NCI-H526 treated with DMSO at 0.1 percent for 48 hours (cell line): ENCODE results near the gene PTGIR.
A peak's percentile ranks its signal among the peaks of the same experiment; 100 is the strongest.

Experiments used
- DNase-seq: peaks from one replicate; lab custom pipeline; 2025; lab: John Stamatoyannopoulos, UW

The PTGIR gene, protein sequence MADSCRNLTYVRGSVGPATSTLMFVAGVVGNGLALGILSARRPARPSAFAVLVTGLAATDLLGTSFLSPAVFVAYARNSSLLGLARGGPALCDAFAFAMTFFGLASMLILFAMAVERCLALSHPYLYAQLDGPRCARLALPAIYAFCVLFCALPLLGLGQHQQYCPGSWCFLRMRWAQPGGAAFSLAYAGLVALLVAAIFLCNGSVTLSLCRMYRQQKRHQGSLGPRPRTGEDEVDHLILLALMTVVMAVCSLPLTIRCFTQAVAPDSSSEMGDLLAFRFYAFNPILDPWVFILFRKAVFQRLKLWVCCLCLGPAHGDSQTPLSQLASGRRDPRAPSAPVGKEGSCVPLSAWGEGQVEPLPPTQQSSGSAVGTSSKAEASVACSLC

DNA sequence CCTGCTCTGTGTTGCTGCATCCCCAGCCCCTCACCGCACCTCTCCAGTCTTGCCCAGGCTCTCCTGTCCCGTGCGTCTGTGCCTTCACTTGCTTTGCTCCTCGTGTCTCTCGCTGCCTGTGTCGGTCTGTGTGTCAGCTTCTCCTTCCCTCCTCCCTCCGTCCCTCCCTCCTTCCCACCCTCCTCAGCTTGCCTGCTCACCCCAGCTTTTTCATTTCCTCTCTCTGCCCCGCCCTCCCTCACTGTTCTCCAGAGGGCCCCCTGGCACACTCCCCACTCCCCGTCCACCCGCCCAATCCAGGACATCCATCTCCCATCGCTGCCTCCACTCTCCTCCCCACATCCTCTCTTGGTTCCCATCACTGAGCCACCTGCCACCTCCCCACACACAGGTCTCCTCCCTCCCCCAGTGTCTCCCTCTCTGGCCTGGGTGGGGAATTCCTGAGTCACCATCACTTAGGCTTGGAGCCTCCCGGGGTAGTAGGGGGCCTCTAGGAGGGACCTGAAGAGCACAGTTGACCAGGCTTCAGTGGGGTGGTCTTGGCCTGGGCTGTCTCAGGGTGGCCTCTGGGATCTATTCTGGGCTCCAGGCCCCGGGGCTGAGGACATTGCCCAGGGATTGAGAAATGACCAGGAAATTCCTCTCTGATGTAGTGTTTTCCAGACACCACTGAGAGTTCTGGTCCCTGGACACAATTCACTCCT lies at the start of gene PTGIR:
Gene PTGIR, minus strand, starts transcription at position 132 of the 704 bp plus-strand sequence. CDS start 864 bp downstream, outside the sequence.
- DNase-seq: no peak

DNA sequence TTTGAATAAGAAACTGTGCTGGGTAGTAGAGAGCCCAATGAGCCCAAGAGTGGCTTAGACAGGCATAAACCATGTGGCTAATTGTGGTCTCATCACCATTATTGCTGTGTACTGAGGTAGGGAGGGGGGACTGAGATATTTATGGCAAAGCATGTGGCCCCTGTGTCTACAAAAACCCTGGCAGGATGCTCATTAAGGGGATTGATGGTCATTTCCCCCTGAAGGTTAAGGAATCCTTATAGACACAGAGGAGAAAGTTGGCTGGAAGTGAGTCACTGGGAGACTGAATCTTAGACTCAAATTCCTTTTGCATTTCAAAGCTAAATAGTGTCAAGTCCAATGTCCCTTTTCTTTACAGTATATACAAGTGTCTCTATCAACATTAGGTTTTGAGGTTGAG lies 45.9 kb upstream of the PTGIR start:
- no peak for DNase-seq

DNA sequence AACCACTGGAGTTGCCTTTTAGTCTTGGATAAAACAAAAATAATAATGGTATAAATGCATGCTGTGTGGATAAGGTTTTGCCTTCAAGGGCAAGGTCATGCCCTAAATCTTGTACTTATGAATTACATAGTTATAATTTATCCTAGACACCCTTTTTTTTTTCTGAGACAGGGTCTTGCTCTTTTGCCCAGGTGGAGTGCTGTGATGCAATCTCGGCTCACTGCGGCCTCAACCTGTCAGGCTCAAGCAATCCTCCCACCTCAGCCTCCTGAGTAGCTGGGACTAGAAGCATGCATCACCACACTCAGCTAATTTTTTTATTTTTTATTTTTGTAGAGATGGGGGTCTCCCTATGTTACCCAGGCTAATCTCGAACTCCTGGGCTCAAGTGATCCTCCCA lies 43.8 kb upstream of the PTGIR start:
- DNase-seq: no peak

DNA sequence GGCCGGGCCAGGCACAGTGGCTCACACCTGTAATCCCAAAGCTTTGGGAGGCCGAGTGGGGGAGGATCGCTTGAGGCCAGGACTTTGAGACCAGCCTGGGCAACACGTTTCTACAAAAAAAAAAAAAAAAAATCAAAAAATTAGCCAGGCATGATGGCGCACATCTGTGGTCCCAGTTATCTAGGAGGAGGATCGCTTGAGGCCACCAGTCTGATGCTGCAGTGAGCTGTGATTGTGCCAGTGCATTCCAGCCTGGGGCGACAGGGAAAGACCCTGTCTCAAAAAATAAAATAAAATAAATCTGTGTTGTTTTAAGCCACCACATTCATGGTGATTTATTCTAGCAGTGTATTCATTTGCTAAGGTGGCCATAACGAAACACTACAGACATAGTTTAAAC lies 40.2 kb upstream of the PTGIR start:
- DNase-seq: no peak

DNA sequence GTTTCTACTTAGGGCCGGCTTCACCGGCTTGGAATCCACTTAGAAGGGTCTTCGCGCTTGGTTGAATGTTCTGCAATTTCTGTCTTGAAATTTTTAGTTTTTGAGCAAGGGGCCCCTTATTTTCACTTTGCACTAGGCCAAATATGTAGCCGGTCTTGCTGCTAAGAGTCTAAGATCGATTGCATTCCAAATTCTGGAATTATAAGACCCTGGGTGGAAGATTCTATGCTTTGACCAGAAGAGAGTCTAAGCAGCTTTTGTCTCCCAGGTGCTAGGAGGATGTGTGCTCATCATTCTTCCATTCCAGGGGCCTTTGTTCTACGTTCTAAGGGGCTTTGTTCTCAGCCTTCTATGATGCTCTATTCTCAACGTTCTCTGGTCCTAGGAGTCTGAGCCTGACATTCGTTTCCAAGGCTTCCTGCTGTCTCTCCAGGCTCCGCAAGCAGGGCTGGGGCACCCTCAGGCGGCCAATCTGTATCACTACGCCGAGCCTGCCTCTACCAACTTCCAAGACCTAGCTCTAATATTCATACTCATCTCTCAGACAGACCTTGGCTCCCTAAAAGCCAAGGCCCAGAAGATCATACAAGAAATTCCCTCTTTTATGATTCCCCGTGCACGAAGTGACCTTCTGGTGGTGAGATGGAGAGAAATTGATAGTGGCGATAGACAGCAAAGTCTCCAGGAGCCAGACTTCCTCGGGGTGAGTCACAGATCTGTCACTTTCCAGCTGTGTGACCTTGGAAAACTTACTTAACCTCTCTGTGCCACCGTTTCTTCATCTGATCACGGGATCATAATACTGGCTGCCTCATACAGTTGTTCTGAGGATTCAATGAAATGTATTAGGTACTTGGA lies 37.1 kb upstream of the PTGIR start:
- DNase-seq: peak; percentile 80

DNA sequence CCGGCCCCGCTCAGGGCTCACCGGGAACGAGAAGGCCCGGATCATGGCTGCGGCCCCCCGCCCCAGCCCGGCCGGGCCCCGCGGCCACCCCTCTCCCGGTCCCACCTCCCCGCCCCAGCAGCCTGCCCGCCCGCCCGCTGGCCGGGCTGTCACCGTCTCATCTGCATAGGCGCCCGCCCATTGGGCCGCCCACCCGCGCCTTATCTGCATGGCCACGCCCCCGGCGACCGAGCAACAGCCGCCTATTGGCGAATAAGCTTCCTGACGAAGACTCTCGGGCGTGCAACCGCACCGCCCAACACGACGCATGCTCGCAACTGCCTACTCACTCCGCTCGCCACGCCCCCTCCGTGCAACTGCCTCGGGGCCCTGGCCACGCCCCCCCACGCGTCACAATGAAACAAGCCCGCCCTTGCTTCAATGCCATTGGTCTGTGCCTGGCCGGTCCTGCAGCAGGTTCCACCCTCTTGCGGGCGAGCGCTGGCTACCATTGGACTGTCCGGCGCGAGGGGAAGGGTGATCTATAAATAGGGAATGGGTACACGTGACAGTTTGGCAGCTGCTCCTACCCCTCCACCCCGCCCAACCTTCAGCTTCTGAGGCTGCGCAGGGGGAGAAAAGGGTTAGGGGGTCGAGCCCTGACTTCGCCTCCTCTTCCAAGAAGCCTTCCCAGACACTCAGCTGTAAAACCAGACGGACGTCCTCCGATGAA lies 36.3 kb upstream of the PTGIR start, which contains the start of gene DACT3:
Gene DACT3, minus strand, starts transcription at position 163 of the 712 bp plus-strand sequence. Its CDS starts 118 bp downstream, at position 45.
- DNase-seq: peak; percentile 99

DNA sequence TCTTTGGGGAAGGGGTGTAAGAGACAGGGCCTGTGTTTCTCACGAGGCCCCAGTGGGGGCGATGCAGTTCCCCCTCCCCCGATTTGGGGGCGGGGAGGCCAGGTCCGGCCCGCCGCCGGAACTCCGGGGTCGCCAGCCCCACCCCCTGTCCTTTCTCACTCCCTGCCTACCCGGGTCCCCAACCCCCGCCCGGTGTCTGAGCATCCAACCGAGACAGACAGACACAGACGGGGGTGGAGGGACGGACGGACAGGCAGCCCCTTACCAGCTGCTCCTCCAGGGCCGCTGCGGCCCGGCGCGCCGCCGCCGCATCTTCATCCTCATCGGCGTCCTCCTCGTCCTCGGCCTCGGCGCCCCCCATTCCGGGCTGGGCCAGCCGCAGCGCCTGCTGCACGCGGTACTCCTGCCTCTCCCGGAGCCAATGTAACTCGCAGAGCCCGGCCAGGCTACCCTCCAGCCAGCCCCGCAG lies 35.7 kb upstream of the PTGIR start:
- DNase-seq: no peak

DNA sequence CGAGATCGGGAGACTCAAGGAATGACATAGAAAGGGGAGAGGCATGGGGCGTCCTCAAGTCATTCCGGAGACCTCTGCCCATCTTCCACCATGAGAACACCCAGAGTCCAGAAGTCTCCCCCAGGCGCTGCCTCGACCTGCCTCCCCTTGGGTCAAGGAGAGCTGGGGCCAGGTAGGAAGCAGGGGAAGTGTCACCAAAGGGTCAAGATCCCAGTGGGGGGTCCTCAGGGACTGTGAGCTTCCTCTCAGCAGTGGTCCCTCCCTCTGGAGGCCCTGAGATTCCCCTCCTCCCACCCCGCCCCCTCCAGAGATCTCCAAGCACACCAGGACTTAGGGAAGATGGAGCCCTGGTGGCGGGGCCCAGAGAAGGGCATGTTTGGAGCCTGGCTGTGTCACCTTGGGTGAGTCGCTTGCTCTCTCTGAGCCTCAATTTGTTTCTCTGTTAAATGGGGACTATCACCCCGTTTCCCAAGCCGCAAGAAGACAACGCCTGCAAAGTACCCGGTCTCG lies 35.2 kb upstream of the PTGIR start:
- no peak for DNase-seq

DNA sequence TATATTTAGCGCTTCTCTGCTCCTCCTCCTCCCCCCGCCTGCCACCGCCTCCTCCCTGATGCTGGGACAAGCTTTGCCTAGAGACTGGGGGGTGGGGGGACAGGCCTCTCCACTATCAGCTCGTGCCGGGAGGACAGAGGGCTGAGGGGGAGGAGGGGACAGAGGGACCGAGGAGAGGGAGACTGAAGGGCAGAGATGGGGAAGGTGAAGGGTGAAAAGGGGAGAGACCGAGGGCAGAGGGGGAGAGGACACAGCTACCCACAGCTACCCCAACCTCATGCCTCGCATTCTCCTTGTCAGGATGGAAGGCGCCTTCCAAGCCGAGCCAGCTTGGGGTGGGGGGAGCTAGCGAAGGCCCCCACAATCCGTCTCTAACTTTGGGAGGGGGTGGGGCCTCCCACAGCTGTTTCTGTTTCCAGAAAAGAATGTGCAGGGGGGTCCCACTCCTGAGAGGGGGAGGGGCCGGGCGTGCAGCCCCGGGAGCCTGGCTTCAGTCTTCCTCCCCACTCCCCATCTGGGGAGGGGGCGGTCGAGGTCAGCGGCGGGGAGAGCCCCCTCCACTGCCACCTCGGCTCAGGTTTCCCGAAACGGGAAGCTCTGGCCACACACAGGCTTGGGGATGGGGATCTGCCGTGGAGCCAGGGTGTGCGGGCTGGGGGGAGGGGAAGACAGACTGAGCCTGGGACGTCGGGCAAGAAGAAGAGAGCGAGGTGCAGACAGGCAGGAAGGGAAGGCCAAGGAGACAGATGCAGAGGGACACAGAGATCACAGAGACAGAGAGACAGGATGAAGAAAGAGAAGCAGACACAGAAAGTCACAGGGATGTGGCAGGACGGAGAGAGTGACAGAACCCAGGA lies 34.5 kb upstream of the PTGIR start:
- no peak for DNase-seq

DNA sequence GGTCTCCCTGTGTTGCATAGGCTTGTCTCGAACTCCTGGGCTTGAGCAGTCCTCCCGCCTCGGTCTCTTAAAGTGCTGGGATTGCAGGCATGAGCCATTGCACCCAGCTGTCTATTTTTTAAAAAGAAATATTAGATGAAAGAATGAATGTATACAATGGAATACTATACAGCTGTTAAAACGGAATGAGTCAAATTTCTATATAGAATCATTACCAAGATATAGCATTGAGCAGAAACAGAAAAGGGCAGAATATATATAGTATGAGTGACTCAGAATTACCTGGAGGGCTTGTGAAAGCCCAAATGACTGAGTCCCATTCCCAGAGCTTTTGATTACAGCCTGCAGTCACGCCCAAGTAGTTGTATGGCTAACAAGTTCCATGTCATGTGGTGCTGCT lies 31.7 kb upstream of the PTGIR start:
- DNase-seq: no peak

DNA sequence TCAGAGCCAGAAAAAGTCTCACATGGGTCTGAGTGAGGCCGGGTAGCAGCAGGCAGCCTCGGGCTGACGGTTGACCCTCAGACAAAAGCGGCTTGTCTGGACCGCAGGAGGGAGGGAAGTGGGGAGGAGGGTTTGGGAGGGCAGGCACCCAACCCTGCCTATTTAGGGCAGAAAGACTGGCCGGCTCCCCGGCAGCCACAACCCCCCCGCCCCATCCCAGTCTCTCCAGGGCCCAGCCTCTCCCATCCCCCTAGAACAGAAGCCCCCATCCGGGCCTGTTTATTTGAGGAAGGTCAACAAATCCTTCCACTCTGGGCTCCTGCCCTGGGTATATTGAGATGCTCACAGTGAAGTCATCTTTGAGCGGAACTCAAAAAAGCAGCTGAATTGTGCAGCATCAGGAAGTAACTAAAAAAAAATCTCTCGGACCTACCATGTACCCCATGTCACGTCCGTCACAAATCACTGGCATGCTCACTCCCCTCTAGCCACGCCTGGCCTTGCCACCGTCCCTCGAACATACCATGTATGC lies 29.8 kb upstream of the PTGIR start:
- no peak for DNase-seq

DNA sequence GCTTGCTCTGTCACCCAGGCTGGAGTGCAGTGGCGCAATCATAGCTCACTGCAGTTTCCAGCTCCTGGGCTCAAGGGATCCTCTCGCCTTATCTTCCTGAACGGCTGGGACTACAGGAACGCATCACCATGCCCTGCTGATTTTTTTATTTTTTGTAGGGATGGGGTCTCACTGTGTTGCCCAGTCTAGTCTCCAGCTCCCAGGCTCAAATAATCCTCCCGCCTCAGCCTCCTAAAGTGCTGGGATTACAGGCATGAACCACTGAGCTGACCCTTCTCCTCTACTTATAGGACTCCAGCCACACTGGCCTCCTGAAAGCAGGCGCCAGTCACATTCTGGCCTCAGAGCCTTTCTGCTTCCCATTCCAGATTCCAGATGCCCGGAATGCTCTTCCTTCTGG lies 25.6 kb upstream of the PTGIR start:
- DNase-seq: no peak

DNA sequence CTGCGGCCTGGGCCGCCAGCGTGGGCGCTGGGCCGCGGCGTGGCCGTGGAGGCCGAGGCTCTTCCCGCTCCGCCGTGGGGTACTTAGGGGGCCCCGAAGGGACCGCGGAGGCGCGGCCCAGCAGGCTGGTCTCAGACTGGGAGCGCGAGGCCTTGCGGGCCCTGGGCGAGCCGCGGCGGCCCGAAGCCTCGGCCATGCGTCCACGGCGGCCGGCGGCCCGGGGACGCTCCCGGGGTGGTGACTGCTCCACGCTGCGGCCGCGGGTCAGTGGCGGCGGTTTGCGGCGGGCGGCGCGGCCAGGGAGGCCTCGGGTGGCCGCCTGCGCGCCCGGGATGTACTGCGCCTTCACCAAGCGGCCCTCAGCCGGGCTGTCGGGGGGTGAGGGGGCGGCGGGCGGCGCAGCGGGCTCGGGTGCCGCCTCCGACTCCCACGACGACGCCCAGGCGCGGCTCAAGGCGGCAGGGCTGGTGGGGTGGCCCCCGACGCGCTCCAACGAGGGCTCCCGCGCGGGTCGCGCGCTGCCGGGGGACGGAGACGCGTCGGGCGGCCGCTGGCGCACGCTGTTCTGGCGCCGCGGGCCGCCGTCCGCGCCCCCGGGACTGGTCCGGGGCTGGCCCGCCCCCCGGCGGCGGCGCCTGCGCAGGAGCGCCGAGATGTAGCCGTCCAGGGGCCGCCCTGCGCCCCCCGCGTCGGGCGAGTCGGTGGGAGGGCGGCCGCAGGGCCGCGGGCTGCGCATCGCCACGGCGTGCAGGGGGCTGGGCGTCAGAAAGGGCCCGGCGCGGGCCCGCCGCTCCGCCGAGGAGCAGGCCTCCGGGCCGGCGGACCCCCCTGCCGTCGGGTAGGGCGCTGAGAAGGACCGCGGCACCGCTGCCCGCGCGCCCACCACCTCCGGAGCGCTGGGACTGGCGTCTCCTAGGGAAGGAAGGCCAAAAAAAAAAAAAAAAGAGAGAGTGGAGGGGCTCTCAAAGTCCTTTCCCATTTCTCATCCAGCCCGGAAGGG lies 24.4 kb upstream of the PTGIR start:
- no peak for DNase-seq

DNA sequence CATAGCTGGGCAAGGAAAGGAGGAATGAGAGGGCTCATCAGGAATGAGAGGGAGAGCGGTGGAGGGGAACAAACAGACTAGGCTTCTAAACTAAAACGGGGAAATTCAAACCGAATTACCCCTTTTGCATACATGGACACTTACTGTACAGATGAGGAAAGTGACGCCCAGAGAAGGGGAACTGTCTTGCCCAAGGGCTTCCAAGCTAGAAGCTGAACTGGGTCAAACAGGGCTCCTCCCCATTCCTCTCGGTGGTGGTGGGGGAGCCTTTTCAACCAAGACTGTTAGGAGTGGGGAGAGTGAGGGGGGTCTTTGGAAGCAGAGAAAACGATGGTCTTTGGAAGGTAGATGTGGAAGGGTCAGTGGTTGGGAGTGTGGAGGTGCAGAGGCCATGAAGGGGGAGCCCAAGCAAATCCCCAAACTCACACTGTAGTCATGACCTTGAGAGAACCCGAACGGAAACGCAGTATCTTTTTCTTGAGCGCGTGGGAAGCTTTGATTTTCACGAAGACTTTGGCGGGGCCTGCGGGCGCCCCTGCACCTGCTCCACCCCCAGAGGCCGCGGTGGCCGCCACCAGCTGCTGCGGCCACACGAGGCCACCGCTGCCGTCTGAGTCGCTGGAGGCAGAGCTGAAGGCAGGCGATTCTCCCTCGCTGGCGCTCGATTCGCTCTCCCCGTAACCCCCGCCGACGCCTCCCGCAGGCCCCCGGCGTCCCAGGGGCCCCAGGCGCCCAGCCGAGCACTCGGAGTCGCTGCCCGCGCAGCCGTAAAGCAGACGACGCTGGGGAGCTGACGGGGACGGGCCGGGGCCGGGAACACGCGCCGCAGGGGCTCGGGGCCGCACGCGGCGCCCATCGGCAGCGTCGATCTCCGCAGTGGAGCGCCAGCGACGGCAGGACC lies 23.4 kb upstream of the PTGIR start:
- DNase-seq: no peak

DNA sequence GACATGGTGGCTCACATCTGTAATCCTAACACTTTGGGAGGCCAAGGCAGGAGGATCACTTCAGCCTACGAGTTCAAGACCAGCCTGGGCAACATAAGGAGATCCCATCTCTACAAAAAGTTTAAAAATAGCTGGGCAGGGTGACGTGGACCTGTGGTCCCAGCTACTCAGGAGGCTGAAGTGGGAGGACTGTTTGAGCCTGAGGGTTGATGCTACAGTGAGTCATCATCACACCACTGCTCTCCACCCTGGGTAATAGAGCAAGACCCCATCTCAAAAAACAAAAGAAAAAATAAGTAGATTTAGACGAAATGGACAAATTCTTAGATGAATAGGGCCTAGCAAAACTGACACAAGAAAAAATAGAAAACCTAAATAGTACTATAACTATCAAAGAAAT lies 21.5 kb upstream of the PTGIR start:
- no peak for DNase-seq

DNA sequence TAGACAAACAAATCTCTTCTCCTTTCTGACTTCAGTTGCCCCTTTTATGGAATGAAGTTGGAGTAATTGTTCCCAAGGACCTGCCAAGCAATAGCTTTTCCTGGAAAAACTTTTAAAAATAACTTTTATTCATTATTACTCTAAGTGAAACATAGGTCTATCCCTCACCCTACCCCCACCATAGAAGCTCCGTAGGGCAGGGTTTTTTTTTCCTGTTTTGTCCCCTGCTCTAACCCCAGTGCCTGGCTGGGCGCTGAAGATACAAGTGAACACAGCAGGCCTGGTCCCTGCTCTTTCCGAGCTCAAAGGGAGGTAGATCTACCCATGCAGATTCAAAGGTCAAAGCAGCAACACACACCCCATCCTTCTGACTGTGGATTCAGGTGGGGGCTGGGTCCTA lies 19.8 kb upstream of the PTGIR start:
- no peak for DNase-seq

DNA sequence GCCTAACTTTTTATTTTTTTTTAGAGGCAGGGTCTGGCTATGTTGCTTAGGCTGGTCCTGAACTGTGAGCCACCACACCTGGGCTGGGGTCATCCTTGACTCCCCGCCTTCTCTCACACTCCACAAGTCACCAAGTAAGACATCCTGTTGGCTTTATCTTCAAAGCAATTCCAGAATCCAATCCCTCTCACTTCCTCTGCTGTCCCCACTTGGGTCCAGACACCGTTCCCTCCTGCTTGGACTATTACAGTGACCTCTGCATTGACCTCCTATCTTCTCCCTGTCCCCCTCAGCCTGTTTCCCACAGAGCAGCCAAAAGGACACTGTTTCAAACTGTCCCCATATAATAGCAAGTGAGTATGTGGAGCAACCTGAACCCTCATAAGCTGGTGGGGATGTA lies 15.8 kb upstream of the PTGIR start:
- DNase-seq: no peak
